Amniotic epithelial cell (primary cell): ENCODE data around the gene TGFBI.

ENCODE experiments used
- DNase-seq: peaks from one replicate; pipeline ENCODE4 v3.0.0-alpha.2; 2010; ENCODE audit warnings: low read depth

TGFBI gene

DNA sequence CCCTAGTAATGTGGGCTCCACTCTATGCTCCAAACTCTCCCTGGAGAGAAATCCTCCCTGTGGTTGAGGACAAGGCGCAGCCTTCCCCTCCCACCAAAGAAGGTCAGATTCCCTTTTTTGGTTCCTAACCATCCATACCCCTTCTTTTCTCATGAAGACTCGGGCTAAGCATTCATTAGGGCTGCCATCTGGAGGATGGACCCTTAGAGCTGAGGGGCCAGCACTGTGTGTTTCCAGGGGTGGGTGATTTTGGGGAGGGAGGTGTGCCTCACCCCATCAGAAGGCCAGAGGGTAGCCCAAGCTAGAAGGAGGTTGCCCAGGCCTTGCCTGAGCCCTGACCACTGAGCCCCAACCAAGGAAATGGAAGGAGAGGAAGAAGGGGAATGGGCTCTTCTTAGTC lies 36.8 kb downstream of the TGFBI start:
- DNase-seq, result no peak

DNA sequence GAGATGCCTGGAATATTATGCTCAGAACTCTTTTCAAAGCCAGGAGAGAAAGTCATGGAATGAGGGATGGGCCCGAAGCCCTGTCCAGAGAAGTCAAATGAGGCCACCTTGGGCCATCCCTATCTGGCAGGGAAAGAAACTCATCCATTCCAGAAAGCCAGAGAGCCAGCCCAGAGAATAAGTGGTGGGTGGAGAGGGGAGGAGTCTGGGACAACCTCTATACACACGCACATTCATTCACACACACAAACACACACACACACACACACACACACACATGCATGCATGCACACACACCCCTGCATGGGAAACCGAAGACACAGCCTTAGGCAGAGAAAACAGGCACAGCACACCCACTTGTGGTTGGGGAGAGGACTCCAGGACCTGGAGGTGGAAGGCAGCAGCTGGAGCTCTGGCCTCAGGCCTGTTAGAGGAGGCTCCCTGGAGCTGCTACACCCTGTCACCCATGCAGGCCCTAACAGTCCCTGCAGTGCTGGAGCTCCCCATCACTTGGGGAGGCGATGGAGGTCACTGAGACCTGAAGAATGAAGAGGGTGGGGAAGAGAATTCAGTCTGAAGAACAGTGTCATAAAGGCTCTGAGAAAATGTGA lies 38.0 kb downstream of the TGFBI start:
- peak; percentile 60 for DNase-seq

DNA sequence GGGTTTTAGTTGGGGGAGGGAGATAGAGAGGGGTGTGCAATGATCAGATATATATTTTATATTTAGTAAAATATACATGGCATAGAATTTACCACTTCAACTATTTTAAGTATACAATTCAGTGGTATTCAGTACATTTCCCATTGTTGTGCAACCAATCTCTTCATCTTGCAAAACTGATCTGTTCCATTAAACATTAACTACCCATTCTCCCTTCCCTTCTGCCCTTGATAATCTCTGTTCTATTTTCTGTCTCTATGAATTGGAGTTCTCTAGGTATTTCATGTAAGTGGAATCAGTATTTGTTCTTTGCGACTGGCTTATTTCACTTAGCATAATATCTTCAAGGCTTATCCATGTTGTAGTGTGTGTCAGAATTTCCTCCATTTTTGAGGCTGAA lies 38.6 kb downstream of the TGFBI start:
- DNase-seq, result no peak

DNA sequence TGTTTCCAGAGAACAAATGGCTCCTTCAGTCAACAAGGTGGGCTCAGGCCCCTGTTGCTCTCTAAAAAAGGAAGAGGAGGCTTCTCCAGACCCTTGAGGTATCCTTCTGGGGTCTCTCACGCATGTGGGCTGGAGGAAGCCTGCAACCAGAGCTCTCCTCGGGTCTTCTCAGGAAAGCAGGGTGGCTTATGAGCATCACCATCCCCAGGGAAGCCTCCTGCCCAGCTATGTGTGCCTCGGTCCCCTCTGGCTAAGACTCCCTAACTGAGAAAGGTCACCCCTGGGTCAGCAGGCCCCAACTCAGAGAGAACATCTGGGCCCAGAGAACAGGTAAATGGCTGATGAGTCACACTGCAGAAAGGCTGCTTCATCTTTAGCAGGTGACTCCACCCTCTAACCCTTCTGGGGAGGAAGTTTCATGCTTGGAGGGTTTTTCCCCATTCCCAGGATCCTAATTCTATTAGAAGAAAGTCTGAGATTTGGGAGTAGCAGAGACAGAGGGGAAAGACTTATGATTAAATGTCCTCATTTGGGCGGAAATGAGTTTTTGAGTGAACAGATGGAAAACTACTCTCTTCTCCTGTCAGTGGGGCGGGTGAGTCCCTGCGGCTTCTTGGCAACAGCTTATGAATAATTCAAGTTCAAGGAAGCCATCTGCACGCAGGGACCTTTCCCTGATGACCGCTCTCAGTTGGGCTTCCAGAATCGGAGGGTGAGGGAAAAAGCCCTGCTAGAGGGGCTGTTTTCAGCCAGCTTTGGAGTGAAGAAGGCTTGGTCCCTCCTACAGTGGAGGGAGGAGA lies 41.9 kb downstream of the TGFBI start:
- no peak for DNase-seq

DNA sequence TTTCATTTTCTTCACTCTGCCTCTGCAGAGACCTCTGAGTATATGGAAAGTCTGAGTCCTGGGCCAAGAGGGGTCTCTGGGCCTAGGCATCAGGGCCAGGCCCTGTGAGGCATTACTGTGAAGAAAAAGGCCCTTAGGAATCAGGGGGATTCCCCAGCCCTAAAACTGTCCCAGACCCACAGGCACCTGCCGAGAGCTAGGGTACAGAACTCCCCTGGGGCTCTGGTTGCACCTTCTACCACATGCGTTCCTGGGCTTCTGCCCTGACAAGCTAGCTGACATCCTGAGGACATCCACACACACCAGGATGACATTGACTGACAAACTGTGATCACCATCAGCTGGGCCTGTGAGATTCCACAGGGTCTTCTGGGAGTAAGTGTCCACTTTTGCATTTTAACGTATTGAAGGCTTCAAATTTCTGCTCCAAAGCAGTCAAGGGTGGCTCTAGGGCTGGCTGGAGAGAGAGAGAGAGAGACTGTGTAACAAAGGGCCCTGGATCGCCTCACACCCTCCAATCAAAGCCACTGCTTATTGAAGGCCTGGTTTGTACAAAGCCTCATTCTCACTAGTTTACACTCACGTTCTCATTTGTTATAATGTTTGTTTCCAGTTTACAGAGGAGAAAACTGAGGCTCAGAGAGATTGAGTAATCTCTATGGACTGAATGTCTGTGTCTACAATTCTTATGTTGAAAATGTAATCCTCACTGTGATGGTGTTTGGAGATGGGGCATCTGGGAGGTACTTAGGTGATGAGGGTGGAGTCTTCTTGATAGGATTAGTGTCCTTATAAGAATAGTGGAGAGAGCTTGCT lies 45.1 kb downstream of the TGFBI start:
- no peak for DNase-seq

DNA sequence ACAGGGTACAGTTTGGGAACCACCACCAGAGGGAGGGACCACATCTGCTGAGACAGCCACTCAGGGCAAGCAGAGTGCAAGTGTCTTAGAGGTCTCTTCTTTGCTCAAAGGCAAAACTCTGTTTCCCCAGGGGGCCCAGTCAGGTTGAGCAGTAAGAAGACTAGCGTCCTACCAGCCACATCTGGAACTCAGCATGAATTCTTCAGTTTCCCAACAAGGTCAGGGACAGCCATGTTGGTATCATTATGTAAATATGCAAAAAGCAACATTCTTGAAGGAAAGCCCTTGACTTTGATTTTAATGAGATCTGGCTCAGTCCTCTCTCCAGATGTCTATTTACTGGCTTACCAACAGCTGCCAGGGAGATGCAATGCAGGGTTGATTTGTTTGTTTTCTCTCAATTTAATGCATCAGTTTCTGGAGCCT lies 46.7 kb downstream of the TGFBI start:
- DNase-seq, result no peak

DNA sequence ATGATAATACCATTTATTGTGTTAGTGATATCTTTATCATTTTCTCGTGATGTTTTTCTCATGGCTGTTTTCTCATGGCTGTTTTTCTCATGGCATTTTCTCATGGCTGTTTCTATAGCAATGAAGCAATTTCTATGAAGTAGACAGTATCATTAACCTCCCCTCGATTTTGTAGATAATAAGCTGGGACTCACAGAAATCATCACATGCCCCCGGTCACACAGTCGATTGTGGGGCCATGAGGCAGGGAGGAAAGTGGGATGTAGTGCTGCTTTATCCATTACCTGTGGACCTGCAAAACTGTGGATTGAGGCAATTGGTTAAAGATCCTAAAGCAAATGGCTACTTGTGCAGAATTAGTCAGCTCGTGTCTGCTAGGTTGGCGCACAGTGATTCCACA lies 47.3 kb downstream of the TGFBI start:
- no peak for DNase-seq

DNA sequence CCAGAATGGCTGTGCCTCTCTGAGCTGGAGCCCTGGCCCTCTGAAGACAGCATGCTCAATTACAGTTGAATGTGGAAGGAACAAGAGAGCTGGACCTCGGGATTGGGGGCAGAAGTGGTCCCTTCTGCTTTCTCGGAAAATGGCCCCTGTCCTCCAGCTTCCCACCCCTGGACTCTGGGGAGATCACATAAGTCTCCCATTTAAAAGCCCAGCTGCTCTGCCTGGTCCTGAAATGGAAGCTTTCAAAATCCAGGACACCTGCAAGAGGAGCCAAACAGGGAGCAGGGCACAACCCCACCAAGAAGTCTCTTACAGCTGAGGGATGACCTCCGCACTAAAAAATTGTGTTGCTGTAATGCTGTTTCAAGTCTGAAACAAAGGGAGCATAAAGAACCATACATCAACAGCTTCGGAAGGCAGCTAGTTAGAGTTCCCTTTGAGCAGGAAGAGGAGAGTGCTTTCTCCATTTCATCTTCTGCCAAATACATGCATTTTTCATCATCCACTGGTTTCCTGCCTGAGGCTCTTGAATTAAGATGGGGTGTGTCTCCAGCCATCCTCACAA lies 48.2 kb downstream of the TGFBI start:
- no peak for DNase-seq

DNA sequence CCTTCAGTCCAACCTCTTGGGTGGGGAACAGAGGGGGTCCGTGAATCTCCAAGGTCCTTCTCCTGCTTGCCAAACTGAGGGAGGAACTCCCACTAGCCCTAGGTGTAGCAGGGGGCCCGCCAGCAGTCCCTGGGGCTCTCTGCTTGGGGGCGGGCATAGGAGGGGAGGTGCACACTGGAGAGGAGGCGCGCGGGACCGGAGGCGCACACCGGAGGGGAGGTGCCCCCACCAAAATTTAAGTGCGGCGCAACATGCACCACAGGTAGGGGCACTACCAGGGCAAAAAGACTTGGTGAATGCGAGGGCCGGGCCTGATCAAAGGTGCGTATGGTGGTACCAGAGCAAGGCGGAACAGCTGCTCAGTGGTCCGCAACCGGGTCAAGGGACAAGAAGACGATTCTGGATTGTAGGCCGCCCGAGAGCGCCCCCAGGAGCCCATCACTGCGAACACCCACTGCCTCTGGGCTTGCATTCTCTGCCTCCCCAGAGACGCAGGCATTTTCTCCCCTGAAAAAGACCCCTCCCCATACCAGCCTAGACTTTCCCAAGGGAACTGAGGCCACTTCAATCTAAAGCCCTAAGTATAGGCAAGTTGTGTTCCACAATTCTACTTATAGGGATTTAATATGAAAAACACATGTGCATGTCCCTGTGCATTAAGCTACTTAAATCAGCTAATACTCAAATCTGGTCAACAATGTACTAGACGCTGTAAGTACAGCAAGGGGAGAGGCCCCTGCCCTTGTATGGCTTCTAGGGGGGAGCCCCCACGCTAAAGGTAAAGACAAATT lies 50.6 kb downstream of the TGFBI start:
- DNase-seq, result no peak

DNA sequence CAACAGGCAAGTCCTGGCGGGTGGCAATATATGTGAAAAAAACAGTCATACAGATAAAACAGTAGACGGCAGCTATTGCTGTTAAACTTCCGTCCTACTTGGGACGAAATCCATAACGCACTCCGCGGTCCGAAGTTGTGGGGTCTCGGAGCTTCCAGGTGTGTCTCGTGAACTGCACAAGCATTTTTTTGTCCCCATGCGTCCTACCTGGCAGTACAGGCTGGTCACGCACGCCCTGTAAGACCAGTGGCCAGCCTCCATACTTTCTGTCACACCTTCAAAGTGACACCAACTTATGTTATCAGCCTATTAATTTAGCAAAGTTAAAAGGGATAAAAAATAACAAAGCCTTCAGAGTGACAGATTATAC lies 51.3 kb downstream of the TGFBI start:
- no peak for DNase-seq

DNA sequence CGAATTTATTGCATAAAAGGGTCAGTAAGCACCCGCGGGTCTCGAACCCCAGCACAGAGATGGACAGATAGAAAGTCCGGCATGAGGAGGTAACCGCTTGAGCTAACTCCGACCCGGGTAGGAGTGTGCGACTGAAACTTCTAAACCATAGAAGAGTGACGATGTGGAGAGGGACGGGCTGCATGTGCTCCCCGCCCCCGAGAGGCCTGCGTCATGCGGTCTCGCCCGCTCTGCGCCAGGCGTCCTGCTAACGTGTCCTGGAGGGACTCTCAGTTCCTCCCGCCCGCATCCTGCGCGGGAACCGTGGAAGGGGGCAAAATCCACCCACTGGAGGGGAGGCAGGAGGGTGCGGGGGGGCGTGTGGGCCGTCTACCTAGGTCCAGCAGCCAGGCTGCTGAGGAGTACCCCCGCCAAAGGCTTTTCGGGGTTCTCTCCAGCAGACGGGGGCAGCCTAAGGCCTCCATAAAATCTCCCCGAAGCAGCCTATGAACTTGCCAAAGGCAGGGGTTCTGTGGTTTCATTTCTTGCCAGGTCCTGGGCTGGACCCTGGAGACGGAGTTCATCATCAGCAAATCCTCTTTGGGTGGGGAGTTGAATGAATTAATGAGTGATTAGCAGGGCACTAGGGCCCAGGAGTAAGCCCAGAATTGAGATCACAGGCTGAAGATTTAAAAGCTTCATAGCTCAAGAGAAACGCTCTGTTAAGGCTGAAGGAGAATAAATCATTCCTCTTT lies 51.9 kb downstream of the TGFBI start:
- DNase-seq, result peak; percentile 80

DNA sequence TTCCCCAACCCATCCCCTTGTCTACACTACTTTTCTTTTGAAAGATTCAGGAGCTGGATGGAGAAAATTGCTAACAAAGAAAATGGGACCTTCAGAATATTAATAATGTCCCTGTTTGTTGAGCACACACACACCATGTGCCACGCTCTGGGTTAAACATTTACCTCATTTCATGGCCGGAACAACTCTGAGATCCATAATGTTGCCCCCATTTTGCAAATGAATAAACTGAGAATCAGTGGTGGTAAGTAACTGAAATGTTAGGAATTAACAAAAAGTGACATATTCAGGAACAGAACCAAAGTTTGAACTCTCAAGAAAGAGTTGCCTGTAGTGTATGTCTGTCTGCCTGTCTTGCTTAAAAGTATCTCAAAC lies 52.4 kb downstream of the TGFBI start:
- DNase-seq, result no peak

DNA sequence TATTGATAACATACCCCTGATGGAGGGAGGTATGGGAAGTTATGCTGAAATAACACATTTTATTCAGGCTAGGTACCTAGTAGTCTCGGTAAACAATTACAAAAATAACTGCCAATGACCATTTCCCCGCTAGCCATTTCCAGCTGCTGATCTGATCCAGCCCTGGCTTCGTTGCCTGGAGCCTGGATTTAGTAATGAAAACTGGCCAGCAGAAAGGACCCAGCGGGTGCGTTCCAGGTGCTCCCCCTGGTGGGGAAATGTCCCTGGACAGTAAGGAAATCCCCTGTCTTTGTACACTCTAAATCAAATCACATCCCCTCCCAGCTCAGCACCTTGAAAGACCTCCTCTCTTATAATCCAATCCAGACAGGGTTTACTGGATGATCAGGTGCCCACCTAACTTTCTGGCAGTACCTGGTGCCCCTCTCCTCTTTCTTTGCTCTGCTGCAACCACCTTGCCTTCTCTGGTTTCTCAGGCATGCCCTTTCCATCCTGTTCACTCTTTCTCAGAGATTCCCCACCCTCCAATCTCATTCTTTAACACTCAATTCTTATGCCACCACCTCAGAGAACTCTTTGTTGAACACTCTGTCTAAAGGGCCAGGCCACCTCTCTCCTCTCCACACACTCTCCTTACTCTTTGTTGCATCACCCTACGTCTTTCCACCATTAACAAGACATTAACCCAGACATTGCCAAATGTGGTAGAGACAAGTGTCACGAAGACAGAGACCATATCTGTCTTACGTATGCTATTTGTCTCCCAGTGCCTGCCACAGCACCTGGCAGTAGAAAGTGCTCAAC lies 53.8 kb downstream of the TGFBI start:
- peak; percentile 60 for DNase-seq

DNA sequence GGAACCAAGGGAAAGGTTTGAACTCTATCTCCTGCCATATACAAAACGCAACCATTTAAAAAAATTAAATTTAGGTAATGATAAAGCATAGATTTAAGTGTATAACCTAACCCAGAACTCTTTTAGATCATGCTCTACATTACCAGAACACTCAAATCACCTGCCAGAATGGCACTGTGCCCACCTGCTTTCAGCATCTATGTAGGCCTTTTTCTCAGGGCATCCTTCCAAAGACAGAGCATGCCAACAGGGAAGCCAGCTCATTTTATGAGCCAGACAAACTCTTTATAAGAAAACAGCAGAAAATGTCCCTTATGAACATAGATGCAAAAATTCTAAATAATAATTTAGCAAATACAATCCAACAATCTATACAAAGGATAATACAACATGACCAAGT lies 55.9 kb downstream of the TGFBI start:
- DNase-seq, result no peak

DNA sequence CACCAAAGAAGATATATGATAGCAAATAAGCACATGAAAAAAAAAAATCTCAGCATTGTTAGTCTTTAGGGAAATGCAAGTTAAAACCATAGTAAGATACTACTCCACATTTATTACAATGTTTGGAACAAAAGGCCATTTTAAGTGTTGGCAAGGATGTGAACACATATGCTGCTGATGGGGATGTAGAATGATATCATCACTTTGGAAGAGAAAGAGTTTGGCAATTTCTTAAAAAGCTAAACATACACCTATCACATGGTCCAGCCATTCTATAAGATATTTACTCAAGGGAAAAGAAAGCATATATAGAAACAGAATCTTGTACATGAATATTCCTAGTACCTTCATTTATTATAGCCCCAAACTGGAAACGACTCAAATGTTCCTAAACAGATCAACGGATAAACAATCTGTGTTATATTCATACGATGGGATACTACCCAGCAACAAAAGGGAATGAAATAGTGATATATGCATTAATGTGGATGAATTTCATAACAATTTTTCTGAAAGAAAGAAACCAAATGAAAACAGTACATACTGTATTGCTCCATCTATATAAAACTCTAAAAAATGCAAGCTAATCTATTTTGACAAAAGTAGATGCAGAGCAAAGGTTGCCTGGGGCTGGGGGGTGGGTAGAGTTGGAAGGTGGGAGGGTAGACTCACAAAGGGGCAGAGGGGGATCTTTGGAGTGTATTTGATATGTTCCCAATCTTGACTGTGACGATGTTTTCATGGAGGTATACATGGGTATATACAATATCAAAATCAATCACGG lies 58.2 kb downstream of the TGFBI start:
- no peak for DNase-seq

DNA sequence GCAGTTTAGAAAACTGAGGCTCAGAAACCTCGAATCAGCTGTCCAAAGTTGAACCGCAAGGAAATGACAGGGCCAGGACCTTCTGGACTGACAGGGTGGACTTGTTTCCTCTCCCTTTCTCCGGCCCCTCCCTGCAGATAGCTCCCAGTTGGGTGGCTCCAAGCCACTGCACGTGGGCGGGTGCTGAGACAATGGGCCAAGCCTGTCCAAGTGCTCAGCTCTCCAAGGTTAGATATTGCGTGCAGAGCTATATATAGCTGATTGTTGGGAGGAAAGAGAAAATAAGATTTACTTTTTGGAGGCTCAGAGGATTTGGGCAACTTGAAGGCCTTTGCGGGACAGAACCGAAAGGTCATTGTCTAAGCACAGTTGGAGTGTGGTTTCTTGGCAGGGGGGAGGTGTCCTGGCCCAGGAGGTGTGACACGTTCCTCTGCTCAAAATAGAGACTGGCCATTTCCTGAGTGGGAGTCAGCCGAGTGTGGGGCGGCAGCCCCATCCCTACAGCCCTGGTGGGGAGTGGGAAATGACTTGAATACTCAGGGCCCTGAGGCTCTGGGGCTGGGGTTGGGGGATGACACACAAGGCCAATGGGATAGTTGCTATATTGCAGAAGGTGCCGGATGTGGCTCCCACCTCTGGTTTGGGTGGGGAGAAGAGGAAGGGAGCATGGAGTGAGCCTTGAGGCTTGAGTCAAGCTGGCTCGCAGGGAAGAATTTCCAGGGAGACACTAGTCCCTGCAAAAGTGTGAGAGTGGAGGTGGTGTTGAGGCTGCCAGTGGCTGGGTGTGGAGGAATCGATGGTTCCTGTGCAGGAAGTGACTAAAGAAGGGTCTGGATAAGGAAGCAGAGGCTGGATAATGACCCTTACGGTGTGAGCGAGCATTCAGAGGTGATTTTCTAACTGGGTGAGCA lies 59.4 kb downstream of the TGFBI start:
- DNase-seq, result no peak

DNA sequence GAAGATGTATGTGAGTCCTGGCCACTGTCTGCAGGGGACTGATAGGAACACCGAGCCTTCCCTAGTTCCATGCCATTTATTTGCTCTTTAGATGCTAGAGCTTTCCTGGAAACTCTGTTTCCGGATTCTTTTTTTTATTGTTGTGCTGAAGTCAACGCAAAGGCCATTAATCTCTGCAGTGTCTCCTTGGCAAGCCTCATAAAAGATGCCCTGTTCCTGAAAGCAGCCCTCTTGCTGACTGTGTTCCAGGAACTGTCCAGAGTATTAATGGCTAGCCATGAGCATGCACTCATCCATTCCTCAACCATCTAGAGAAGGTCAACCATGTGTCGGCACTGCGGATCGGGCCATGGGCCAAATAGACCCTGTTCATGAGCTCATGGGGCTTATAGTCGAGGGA lies 61.0 kb downstream of the TGFBI start:
- DNase-seq, result peak; percentile 9

DNA sequence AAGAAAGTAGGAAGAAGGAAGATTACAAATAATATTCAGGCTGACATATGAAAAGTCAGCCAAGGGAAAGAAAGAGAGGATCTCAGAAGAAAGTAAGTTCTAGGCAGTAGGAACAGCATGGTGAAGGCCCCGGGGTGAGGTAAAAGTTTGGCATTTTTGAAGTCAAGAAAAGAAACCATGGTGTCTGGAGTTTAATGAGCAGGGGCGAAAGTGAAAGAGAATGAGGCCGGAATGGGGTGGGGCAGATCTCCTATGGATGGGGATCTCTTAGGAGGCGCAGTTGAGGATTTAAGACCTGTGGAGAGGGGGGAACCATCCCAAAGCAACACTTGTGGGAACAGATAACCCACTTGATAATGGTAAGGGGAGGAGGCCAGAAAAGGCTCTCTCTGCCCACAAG lies 61.5 kb downstream of the TGFBI start:
- DNase-seq, result no peak
